GM21360 (cell line): ENCODE results near the gene NIPAL3.
"Not testable (repeated sequence)": the region's sequence is repeated elsewhere in the genome, so short reads cannot be mapped to it uniquely, and the experiment has no call there.

Experiments used
- ATAC-seq: cut with Tn5 transposase; IDR thresholded peaks from one replicate; pipeline ENCODE4 v1.9.1; 2021; ENCODE audit warnings: mild to moderate bottlenecking, moderate library complexity; ENCODE audit not compliant: unreplicated experiment

The NIPAL3 gene

DNA sequence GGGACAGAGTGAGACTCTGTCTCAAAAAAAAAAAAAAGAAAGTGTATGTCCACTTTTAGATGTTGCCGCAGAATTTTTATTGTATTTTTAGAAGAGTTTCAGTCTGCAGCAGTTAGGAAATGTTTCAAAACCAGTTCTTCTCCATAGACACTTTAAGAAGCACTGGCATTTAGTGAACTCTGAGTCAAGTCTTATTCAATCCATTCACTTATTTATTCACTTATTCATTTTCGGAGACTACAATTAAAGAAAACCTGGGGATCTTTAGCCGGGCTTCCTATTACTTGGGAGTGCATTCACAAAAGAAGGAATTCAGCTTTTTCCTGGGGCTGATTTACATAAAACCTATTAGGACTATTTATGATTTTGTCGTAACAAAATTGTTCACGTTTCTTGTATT, 99.3 kb downstream of the NIPAL3 start:
- no peak for ATAC-seq

DNA sequence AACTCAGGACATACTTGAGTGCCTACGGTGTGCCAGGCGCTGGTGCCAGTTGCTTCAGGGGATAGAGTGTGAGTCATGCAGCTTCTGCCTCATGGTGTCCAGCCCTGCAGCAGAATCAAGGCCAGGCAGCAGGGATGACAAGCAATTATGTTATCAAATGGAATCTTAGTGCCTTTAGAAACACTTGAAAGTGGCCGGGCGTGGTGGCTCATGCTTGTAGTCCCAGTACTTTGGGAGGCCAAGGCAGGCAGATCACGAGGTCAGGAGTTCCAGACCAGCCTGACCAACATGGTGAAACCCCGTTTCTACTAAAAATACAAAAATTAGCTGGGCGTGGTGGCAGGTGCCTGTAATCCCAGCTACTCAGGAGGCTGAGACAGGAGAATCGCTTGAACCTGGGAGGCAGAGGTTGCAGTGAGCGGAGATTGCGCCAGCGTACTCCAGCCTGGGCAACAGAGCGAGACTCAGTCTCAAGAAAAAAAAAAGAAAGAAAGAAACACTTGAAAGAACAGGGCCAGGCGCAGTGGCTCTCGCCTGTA, 100.1 kb downstream of the NIPAL3 start:
- not testable (repeated sequence) for ATAC-seq

DNA sequence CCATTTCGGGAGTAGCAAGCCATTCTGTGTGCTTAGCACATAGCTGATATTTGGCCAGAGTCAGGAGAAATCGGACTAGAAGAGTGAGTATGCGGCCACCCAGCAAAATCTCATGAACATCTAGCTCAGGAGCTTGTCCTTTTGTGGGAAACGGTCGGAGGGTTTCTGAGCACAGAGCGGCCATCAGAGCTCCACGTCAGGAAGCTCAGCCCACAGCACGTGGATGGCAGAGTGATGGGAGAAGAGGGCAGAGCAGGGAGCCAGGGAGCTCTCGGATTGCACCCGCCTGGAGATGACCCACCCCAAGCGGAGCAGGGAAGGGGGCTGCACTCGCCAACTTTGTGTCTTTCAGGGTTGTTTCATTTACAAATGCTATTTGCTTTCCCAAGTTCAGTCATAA, 100.9 kb downstream of the NIPAL3 start:
- ATAC-seq, result no peak

DNA sequence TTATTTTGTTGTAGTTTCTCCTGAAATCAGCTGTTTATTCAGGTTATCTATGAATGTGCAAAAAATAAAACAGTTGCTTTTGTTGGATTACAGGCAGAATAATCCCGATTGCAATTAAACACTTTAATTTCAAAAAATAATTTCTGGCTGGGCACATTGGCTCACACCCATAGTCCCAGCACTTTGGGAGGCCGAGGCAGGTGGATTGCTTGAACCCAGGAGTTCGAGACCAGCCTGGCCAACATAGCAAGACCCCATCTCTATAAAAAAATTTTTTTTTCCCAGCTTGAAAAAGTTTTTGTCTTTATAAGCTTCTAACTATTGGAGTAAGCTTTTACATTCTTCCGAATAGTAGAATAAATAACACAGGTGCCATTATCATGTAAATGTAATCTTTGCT, 102.3 kb downstream of the NIPAL3 start:
- ATAC-seq, result no peak

DNA sequence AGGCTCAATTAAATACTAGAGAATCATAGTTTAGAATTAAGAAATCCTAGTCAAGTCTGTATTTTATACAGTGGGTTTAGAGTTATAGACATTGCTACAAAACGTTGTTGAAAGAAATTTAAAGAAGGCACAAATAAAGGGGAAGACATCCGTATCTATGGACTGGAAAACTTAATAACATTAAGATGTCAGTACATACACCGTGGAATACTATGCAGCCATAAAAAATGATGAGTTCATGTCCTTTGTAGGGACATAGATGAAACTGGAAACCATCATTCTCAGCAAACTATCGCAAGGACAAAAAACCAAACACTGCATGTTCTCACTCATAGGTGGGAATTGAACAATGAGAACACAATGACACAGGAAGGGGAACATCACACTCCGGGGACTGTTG, 104.7 kb downstream of the NIPAL3 start:
- not testable (repeated sequence) for ATAC-seq
